SU-DHL-6 (cell line): Measurements from ENCODE around the gene GAS5.

Source experiments
- CTCF ChIP-seq: fragments of 200-600 bp; sonication (generic); IDR thresholded peaks from one replicate; pipeline ENCODE4 v1.5.1; 2017; ENCODE audit warnings: antibody characterized with exemption, mild to moderate bottlenecking, low read length, moderate library complexity; ENCODE audit not compliant: insufficient read depth, poor library complexity, severe bottlenecking
- EZH2phosphoT487 ChIP-seq: fragments of 200-600 bp; sonication (generic), shearing (Covaris generic); conservative IDR thresholded peaks from 2 replicates; pipeline ENCODE4 v1.6.1; 2018; ENCODE audit warnings: mild to moderate bottlenecking, antibody characterized with exemption, low read length, moderate library complexity, mixed read lengths

GRCh38 chr1:173857363-173857917 lies 10.3 kb downstream of the GAS5 start:
- TF ChIP-seq EZH2phosphoT487 (no peak), CTCF (no peak)
